ENCODE measurements around the gene CLDN6. TPM values are rescaled to one million over a fixed set of nuclear protein-coding genes. Genes with fewer than 3 reads are reported as not detected.

The CLDN6 gene
- total and polyA plus RNA-seq, 9 of the 15 experiments (the other 6 are each of a cell fraction or from before 2014, with no cell fraction given): 0.22 to 0.75 (median 0.38) TPM; not detected in 3

DNA sequence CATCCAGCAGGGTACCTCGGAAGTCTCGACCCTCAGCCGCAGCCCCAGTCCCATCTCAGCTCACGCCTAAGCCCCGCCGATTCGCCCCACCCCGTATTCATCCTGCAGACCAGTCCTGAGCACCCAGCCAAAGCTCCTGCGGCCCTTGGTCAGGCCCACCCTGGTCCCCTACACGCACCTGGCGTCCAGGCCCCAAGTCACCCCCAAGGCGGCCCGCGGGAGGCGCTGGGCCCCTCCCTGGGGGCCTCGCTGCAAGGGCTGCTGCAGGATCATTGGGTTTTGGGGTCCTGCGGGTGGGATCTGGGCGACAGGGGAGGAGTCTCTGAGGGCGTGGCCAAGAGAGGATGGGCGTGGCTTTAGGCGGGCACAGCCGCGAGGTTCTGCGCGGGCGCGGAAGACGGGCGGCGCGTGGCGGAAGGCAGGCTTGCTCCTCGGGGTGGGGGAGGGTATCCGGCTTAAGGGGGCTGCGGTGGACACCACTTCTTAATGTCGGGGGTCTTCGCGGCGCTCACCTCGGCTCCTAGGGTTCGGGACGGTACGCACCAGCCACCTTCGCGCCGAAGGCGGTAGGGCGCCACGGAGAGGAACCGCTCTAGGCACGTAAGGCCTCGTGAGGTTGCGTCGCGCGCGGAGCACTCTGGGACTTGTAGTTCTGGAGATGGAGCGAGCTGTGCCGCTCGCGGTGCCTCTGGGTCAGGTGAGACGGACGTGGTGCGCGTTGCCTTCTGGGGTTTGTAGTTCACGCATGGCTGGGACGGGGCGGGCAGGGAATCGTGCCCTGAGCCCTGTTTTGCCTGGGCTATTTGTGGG, 5.9 kb upstream of the CLDN6 start, which contains the start of the genes HCFC1R1 and THOC6 (continued):
- TF ChIP-seq, protein P1, sequence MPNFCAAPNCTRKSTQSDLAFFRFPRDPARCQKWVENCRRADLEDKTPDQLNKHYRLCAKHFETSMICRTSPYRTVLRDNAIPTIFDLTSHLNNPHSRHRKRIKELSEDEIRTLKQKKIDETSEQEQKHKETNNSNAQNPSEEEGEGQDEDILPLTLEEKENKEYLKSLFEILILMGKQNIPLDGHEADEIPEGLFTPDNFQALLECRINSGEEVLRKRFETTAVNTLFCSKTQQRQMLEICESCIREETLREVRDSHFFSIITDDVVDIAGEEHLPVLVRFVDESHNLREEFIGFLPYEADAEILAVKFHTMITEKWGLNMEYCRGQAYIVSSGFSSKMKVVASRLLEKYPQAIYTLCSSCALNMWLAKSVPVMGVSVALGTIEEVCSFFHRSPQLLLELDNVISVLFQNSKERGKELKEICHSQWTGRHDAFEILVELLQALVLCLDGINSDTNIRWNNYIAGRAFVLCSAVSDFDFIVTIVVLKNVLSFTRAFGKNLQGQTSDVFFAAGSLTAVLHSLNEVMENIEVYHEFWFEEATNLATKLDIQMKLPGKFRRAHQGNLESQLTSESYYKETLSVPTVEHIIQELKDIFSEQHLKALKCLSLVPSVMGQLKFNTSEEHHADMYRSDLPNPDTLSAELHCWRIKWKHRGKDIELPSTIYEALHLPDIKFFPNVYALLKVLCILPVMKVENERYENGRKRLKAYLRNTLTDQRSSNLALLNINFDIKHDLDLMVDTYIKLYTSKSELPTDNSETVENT (CRISPR knock-in tag; IDR thresholded peaks at IDR 0.05): peak; percentile 71
- TF ChIP-seq ELF2 (CRISPR knock-in tag; IDR thresholded peaks at IDR 0.05): 0 out of 2 replicates have a peak, but pooled peaks have one; percentile 25
- peak; percentile 64; the same call in 1 of the 2 replicates for TF ChIP-seq SPI1 (IDR thresholded peaks at IDR 0.05; ENCODE audit: borderline replicate concordance, low read depth, low read length)
- TF ChIP-seq, protein P2, sequence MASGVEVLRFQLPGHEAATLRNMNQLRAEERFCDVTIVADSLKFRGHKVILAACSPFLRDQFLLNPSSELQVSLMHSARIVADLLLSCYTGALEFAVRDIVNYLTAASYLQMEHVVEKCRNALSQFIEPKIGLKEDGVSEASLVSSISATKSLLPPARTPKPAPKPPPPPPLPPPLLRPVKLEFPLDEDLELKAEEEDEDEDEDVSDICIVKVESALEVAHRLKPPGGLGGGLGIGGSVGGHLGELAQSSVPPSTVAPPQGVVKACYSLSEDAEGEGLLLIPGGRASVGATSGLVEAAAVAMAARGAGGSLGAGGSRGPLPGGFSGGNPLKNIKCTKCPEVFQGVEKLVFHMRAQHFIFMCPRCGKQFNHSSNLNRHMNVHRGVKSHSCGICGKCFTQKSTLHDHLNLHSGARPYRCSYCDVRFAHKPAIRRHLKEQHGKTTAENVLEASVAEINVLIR (CRISPR knock-in tag; IDR thresholded peaks at IDR 0.05): peak; percentile 64
- TF ChIP-seq, protein P3, sequence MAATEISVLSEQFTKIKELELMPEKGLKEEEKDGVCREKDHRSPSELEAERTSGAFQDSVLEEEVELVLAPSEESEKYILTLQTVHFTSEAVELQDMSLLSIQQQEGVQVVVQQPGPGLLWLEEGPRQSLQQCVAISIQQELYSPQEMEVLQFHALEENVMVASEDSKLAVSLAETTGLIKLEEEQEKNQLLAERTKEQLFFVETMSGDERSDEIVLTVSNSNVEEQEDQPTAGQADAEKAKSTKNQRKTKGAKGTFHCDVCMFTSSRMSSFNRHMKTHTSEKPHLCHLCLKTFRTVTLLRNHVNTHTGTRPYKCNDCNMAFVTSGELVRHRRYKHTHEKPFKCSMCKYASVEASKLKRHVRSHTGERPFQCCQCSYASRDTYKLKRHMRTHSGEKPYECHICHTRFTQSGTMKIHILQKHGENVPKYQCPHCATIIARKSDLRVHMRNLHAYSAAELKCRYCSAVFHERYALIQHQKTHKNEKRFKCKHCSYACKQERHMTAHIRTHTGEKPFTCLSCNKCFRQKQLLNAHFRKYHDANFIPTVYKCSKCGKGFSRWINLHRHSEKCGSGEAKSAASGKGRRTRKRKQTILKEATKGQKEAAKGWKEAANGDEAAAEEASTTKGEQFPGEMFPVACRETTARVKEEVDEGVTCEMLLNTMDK (IDR thresholded peaks at IDR 0.05; ENCODE audit: borderline replicate concordance, insufficient read depth, low read depth, low read length, poor library complexity, severe bottlenecking): peak; percentile 75
- TF ChIP-seq, protein P4, sequence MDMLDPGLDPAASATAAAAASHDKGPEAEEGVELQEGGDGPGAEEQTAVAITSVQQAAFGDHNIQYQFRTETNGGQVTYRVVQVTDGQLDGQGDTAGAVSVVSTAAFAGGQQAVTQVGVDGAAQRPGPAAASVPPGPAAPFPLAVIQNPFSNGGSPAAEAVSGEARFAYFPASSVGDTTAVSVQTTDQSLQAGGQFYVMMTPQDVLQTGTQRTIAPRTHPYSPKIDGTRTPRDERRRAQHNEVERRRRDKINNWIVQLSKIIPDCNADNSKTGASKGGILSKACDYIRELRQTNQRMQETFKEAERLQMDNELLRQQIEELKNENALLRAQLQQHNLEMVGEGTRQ (CRISPR knock-in tag; IDR thresholded peaks at IDR 0.05): peak; percentile 95
- peak; percentile 72; the same call in 1 of the 2 replicates for TF ChIP-seq DNMT1 (IDR thresholded peaks at IDR 0.05)
- TF ChIP-seq POLR2G (IDR thresholded peaks at IDR 0.05; ENCODE audit: low read depth, low read length): peak; percentile 96
- no peak for TF ChIP-seq ZNF282 (CRISPR knock-in tag; IDR thresholded peaks at IDR 0.05)
- TF ChIP-seq NFIC (IDR thresholded peaks at IDR 0.05): peak; percentile 11; the same call in 1 of the 2 replicates
- TF ChIP-seq HCFC1 (IDR thresholded peaks at IDR 0.05; ENCODE audit: low read depth, low read length): peak; percentile 99
- TF ChIP-seq ETV5 (CRISPR knock-in tag; IDR thresholded peaks at IDR 0.05; ENCODE audit: low read depth): peak; percentile 75
- TF ChIP-seq, protein P5, sequence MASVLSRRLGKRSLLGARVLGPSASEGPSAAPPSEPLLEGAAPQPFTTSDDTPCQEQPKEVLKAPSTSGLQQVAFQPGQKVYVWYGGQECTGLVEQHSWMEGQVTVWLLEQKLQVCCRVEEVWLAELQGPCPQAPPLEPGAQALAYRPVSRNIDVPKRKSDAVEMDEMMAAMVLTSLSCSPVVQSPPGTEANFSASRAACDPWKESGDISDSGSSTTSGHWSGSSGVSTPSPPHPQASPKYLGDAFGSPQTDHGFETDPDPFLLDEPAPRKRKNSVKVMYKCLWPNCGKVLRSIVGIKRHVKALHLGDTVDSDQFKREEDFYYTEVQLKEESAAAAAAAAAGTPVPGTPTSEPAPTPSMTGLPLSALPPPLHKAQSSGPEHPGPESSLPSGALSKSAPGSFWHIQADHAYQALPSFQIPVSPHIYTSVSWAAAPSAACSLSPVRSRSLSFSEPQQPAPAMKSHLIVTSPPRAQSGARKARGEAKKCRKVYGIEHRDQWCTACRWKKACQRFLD (CRISPR knock-in tag; IDR thresholded peaks at IDR 0.05): peak; percentile 82; the same call in 1 of the 2 replicates
- peak in 1 of 2 experiments; percentile 58; a peak in 1 of 3 replicates for TF ChIP-seq CBX3 (IDR thresholded peaks at IDR 0.05; ENCODE audit: borderline replicate concordance in 1 of 2, low read length in 2 of 2)
- peak; percentile 83; the same call in 1 of the 2 replicates for TF ChIP-seq RB1 (IDR thresholded peaks at IDR 0.05; ENCODE audit: low read depth)
- TF ChIP-seq FOXJ2 (tag; IDR thresholded peaks at IDR 0.05): no peak
- 0 out of 2 replicates have a peak, but pooled peaks have one; percentile 25 for TF ChIP-seq ZNF77 (CRISPR knock-in tag; IDR thresholded peaks at IDR 0.05)
- no peak for TF ChIP-seq CHD4 (IDR thresholded peaks at IDR 0.05; ENCODE audit: insufficient read depth, insufficient replicate concordance, low read depth, low read length, poor library complexity, severe bottlenecking)

Measured in K562 (cell line).